RWPE2 (cell line): ENCODE measurements around the gene ANXA9.

Source experiments
- ATAC-seq: fragments of 200-7000 bp; cut with Tn5 transposase; 3 replicates; pipeline ENCODE4 v1.9.1; 2021; ENCODE audit warnings: low read depth
- DNase-seq: peaks from one replicate; pipeline ENCODE4 v3.0.0-alpha.2; 2020; ENCODE audit warnings: low spot score
- H3K27ac ChIP-seq: fragments of 450-650 bp; 2 replicates; pipeline ENCODE4 v1.5.1; 2017; ENCODE audit warnings: mild to moderate bottlenecking; ENCODE audit not compliant: poor library complexity, severe bottlenecking
- H3K27me3 ChIP-seq: fragments of 250-450 bp; sonication (Bioruptor Pico); 2 replicates; pipeline ENCODE4 v1.5.1; 2021; ENCODE audit warnings: mild to moderate bottlenecking, moderate library complexity; ENCODE audit not compliant: insufficient read depth, poor library complexity, severe bottlenecking
- H3K36me3 ChIP-seq: fragments of 250-450 bp; sonication (Bioruptor Pico); 2 replicates; pipeline ENCODE4 v1.5.1; 2020; ENCODE audit warnings: low read depth, mild to moderate bottlenecking, moderate library complexity
- H3K4me1 ChIP-seq: fragments of 250-450 bp; sonication (Bioruptor Pico); 2 replicates; pipeline ENCODE4 v1.5.1; 2021; ENCODE audit warnings: mild to moderate bottlenecking, moderate library complexity; ENCODE audit not compliant: insufficient read depth, poor library complexity, severe bottlenecking
- H3K4me3 ChIP-seq: fragments of 250-450 bp; sonication (Bioruptor Pico); 2 replicates; pipeline ENCODE4 v1.5.1; 2021; ENCODE audit warnings: mild to moderate bottlenecking, moderate library complexity; ENCODE audit not compliant: severe bottlenecking
- H3K9me3 ChIP-seq: fragments of 250-450 bp; sonication (Bioruptor Pico); 2 replicates; pipeline ENCODE4 v1.5.1; 2021; ENCODE audit warnings: mild to moderate bottlenecking, moderate library complexity; ENCODE audit not compliant: severe bottlenecking
- CTCF ChIP-seq: fragments of 450-650 bp; IDR thresholded peaks from one replicate; pipeline ENCODE4 v1.5.1; 2017; ENCODE audit warnings: mild to moderate bottlenecking, moderate library complexity; ENCODE audit not compliant: poor library complexity, severe bottlenecking

Gene ANXA9

GRCh38 chr1:150979092-150980056 is 2.7 kb upstream of the ANXA9 start:
- Histone ChIP-seq H3K4me1 (peaks cover 23% of the 10 kb centered on the region), H3K9me3 (no peaks in the 10 kb centered on the region), H3K27ac (peak overlapping the region; percentile 83), H3K4me3 (no peak overlapping the region), H3K36me3 (no peaks in the 10 kb centered on the region), H3K27me3 (no peaks in the 10 kb centered on the region)
- TF ChIP-seq CTCF, result peak; percentile 99
- ATAC-seq, result peak; percentile 49
- DNase-seq, result no peak

GRCh38 chr1:150981177-150981804 is 801 bp upstream of the ANXA9 start:
- Histone ChIP-seq H3K36me3 (no peaks in the 10 kb centered on the region), H3K4me3 (no peak overlapping the region), H3K9me3 (no peaks in the 10 kb centered on the region), H3K4me1 (peaks cover 23% of the 10 kb centered on the region), H3K27me3 (no peaks in the 10 kb centered on the region), H3K27ac (peak overlapping the region; percentile 34)
- ATAC-seq, result peak; percentile 49
- TF ChIP-seq CTCF, result no peak
- no peak for DNase-seq

- H3K27me3 ChIP-seq, result no peaks in the 10 kb centered on the region
- H3K9me3 ChIP-seq, result no peaks in the 10 kb centered on the region
- H3K4me1 ChIP-seq, result peaks cover 9% of the 10 kb centered on the region
- DNase-seq (no peak), ATAC-seq (no peak)
- H3K4me3 ChIP-seq, result no peak overlapping the region
- no peak for TF ChIP-seq CTCF
- H3K36me3 ChIP-seq, result no peaks in the 10 kb centered on the region
- no peak overlapping the region for H3K27ac ChIP-seq
Measured at GRCh38 chr1:150985179-150985825, 3.2 kb downstream of the ANXA9 start.

- no peak overlapping the region for H3K27ac ChIP-seq
- H3K9me3 ChIP-seq, result no peaks in the 10 kb centered on the region
- TF ChIP-seq CTCF, result no peak
- no peaks in the 10 kb centered on the region for H3K27me3 ChIP-seq
- H3K4me3 ChIP-seq, result no peak overlapping the region
- no peak for ATAC-seq
- no peaks in the 10 kb centered on the region for H3K36me3 ChIP-seq
- H3K4me1 ChIP-seq, result no peaks in the 10 kb centered on the region
- no peak for DNase-seq
Measured at GRCh38 chr1:150987924-150988323, 5.8 kb downstream of the ANXA9 start.
